ENCODE measurements around the gene FALEC. TPM values are rescaled to one million over a fixed set of nuclear protein-coding genes. Genes with fewer than 3 reads are reported as not detected.

Gene FALEC
- total and polyA plus RNA-seq, 2 of the 8 experiments (the other 6 are each of a cell fraction or from before 2014, with no cell fraction given) = not detected

- H3K23ac ChIP-seq (ENCODE audit: insufficient read length) = no peak overlapping the region
- peak overlapping the region; percentile 45 for H2BK120ac ChIP-seq (replicated peaks; ENCODE audit: low read depth, low read length)
- H3K23me2 ChIP-seq (ENCODE audit: low read depth, low read length) = no peaks in the 10 kb centered on the region
- peak overlapping the region; percentile 96 for H2BK12ac ChIP-seq (ENCODE audit: low read depth, low read length)
- peak overlapping the region; percentile 94 for H2BK5ac ChIP-seq (ENCODE audit: low read depth, low read length)
- H3K9me3 ChIP-seq (ENCODE audit: insufficient read depth in 2 of 2, low read depth in 1 of 2, low read length in 1 of 2) = no peaks in the 10 kb centered on the region
- H3K9ac ChIP-seq (replicated peaks in 1 of 4; ENCODE audit: extremely low read depth in 1 of 4, low read depth in 3 of 4, low read length in 3 of 4) = peak overlapping the region; percentile 76 to 82 (median 82)
- H3K4me2 ChIP-seq (ENCODE audit: insufficient read depth in 1 of 2, low read depth in 2 of 2, low read length in 2 of 2) = peak overlapping the region; percentile 73 to 75
- H2BK20ac ChIP-seq (ENCODE audit: low read length) = 0 out of 2 replicates have a peak overlapping the region, but pooled peaks have one; percentile 68
- H4K20me1 ChIP-seq (replicated peaks in 1 of 2; ENCODE audit: control insufficient read depth in 1 of 2, insufficient read depth in 2 of 2, low read length in 2 of 2) = peaks cover 0 to 3% of the 10 kb centered on the region in 2 experiments
- no peak overlapping the region for H2BK15ac ChIP-seq (ENCODE audit: low read length)
- no peak overlapping the region for H2AFZ ChIP-seq (ENCODE audit: low read length)
- H3K79me2 ChIP-seq (ENCODE audit: control insufficient read depth in 1 of 2, insufficient read depth in 2 of 2, low read length in 2 of 2) = peaks cover 5 to 72% of the 10 kb centered on the region in 2 experiments; a peak in 3 of 4 replicates
- DNase-seq (ENCODE audit: low read depth in 1 of 2, low spot score in 2 of 2) = peak; percentile 81 to 88
- peak overlapping the region; percentile 60 for H3K56ac ChIP-seq (replicated peaks; ENCODE audit: insufficient read length, low read depth, low read length)
- peak overlapping the region; percentile 33; the same call in 1 of the 2 replicates for H3K18ac ChIP-seq (ENCODE audit: extremely low read depth, low read length)
- H3K14ac ChIP-seq (ENCODE audit: insufficient read length) = no peak overlapping the region
- peak overlapping the region; percentile 5 to 51 (median 37); a peak in 7 of 8 replicates for H3K4me3 ChIP-seq (ENCODE audit: extremely low read depth in 1 of 4, insufficient read depth in 2 of 4, low read depth in 3 of 4, low read length in 4 of 4)
- H3K27ac ChIP-seq (ENCODE audit: low read depth, low read length) = peak overlapping the region; percentile 95
- H3K4ac ChIP-seq (replicated peaks; ENCODE audit: insufficient read length, low read depth, low read length) = peak overlapping the region; percentile 70
- ChIA-PET CTCF (ENCODE audit: partially characterized antibody) (interaction anchor here (0.6 to 13.7 kb wide), 8 partner anchors 8 to 291 kb away, joined by 3 to 210 read pairs (median 5); partner anchors contain the start of gene MCL1), POLR2A (ENCODE audit: partially characterized antibody) (interaction anchor here (0.6 to 43.7 kb wide), 14 partner anchors 9 to 227 kb away, joined by 3 to 1380 read pairs (median 6); partner anchors contain the start of genes ADAMTSL4, ENSA, FALEC and GOLPH3L)
- 3% methylated on average over 10 of the region's 10 CpGs; no CpG with 5 or more reads in 1 of the 2 experiments for WGBS, 2 experiments (ENCODE audit: extremely low coverage in 1 of 2, insufficient coverage in 1 of 2, insufficient read length in 1 of 2, insufficient replicate concordance in 2 of 2, low coverage in 1 of 2, low lambda C conversion rate in 2 of 2, missing lambda C conversion rate in 1 of 2)
- peak overlapping the region; percentile 95; the same call in 1 of the 2 replicates for H2AK5ac ChIP-seq (ENCODE audit: low read depth, low read length)
- H4K8ac ChIP-seq (ENCODE audit: extremely low read depth, insufficient read depth, low read length) = no peak overlapping the region
- H4K91ac ChIP-seq (replicated peaks; ENCODE audit: insufficient read length, low read length) = peak overlapping the region; percentile 44
- H3K79me1 ChIP-seq (ENCODE audit: low read depth, low read length) = no peaks in the 10 kb centered on the region; the same call in 1 of the 2 replicates
- FAIRE-seq = peak; percentile 68
- H3K27me3 ChIP-seq (replicated peaks in 1 of 4; ENCODE audit: control insufficient read depth in 3 of 4, extremely low read depth in 1 of 4, insufficient read depth in 3 of 4, low read length in 3 of 4) = no peaks in the 10 kb centered on the region
- H3K36me3 ChIP-seq (ENCODE audit: control insufficient read depth in 2 of 4, insufficient read depth in 4 of 4, low read length in 3 of 4) = peaks cover 0 to 13% (median 6%) of the 10 kb centered on the region in 4 experiments; a peak in 4 of 8 replicates
- H3K4me1 ChIP-seq (replicated peaks in 1 of 4; ENCODE audit: control insufficient read depth in 3 of 4, insufficient read depth in 4 of 4, low read length in 3 of 4) = peaks cover 23 to 38% (median 23%) of the 10 kb centered on the region in 4 experiments
- H4K5ac ChIP-seq (ENCODE audit: insufficient read length, low read depth, low read length) = peak overlapping the region; percentile 70
- TF ChIP-seq POLR2AphosphoS5 (IDR thresholded peaks at IDR 0.05; ENCODE audit: low read depth, low read length) (peak; percentile 79), FOSL1 (IDR thresholded peaks at IDR 0.05; ENCODE audit: insufficient read depth, low read depth, low read length) (no peak), SP2 (IDR thresholded peaks at IDR 0.05; ENCODE audit: low read length) (no peak), HDAC6 (IDR thresholded peaks at IDR 0.05; ENCODE audit: low read depth, low read length) (no peak), TEAD4 (IDR thresholded peaks at IDR 0.05; ENCODE audit: low read depth, low read length) (peak; percentile 95), KDM5A (IDR thresholded peaks at IDR 0.05; ENCODE audit: low read length) (no peak), RAD21 (IDR thresholded peaks at IDR 0.05 in 1 of 2, conservative IDR thresholded peaks at IDR 0.05 in 1 of 2; ENCODE audit: low read depth in 2 of 2, low read length in 2 of 2) (peak; percentile 12 to 25; a peak in 3 of 4 replicates), SRF (IDR thresholded peaks at IDR 0.05; ENCODE audit: low read depth, low read length) (peak; percentile 55; the same call in 1 of the 2 replicates), GABPA (IDR thresholded peaks at IDR 0.05; ENCODE audit: borderline replicate concordance, insufficient read depth, low read length) (no peak), SAP30 (IDR thresholded peaks at IDR 0.05; ENCODE audit: insufficient read depth, insufficient replicate concordance, low read length) (peak; percentile 25)
Observed at GRCh38 chr1:150567717-150568593, 52.4 kb downstream of the FALEC start.
